Activated T-helper 9 cell treated with anti-CD3 and anti-CD28 coated beads, Interleukin-2, amount 50 U/mL, for 16 hours (primary cell): ENCODE measurements around the gene PLCL2.
"Not testable (repeated sequence)": the region's sequence is repeated elsewhere in the genome, so short reads cannot be mapped to it uniquely, and the experiment has no call there.

Source experiments
- DNase-seq: peaks from one replicate; pipeline ENCODE4 v3.0.0-alpha.2; 2020; ENCODE audit warnings: low read depth

Gene PLCL2

GRCh38 chr3:17119201-17120072, 234.7 kb downstream of the PLCL2 start:
- DNase-seq, result no peak

DNA sequence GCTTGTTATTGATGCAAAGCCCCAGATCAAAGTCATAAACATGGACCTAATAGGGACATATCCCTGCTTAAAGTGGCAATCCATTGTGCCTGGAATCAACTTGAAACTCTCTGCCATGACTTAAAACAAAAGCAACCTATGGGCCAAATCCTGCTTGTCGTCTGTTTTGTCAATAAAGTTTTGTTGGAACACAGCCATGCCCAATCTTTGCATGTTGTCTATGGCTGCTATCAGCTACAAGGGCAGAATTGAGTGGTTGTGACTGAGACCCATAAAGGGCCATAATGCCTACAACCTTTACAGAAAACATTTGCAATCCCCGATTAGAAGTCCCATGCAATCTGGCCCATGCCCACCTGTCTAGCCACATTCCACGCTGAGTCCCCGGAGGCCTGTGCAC, 235.4 kb downstream of the PLCL2 start:
- DNase-seq, result no peak

- no peak for DNase-seq
Observed at GRCh38 chr3:17121336-17121735, 236.6 kb downstream of the PLCL2 start.

DNA sequence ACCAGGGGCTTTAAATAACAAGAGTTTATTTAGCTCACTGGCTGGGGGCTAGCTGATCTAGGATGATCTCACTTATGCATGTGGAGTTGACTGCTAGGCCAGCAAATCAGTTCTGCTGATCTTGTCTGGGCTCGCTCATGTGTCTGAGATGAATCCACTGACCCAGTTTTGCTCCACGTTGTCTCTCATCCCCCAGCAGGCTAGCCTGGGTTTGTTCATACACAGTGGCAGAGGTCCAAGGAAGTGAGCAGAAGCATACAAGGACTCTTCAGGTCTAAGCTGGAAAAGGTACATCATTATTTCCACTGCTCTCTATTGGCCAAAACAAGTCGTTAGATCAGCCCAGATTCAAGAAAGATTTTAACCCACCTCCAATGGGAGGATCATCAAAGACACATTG, 238.0 kb downstream of the PLCL2 start:
- DNase-seq, result no peak

- no peak for DNase-seq
Observed at GRCh38 chr3:17125738-17126442, 241.1 kb downstream of the PLCL2 start.

DNA sequence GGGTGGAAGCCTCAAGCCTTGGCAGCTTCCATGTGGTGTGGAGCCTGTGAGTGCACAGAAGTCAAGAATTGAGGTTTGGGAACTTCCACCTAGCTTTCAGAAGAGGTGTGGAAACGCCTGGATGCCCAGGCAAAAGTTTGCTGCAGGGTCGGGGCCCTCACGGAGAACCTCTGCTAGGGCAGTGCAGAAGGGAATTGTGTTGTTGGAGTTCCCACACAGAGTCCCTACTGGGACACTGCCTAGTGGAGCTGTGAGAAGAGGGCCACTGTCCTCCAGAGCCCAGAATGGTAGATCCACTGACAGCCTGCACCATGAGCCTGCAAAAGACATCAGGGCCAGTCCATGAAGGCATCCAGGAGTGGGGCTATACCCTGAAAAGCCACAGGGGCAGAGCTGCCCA, 243.9 kb downstream of the PLCL2 start:
- DNase-seq, result not testable (repeated sequence)

- DNase-seq, result no peak
Observed at GRCh38 chr3:17129556-17129955, 244.8 kb downstream of the PLCL2 start.

GRCh38 chr3:17130956-17131355, 246.2 kb downstream of the PLCL2 start:
- no peak for DNase-seq

- no peak for DNase-seq
Observed at GRCh38 chr3:17132286-17133115, 247.7 kb downstream of the PLCL2 start.

GRCh38 chr3:17133632-17134545, 249.1 kb downstream of the PLCL2 start:
- no peak for DNase-seq

DNA sequence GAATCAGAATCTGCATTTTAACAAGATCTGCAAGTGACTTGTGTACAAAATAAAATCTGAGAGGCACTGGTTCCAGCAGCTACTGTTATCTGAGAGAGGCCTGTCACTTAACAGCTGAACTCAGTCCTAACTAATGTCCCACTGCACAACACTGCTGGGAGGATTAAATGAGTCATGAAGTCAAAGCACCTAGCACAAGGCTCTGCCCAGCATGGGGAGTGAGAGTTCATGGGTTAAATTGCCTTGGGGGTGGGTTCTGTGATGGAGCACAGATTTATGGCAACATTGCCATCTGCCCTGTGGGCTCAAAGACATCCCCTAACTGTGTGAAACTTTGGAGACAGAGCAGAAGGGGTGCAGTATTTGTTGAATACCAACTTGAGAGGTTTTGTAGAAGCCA, 250.9 kb downstream of the PLCL2 start:
- no peak for DNase-seq

DNA sequence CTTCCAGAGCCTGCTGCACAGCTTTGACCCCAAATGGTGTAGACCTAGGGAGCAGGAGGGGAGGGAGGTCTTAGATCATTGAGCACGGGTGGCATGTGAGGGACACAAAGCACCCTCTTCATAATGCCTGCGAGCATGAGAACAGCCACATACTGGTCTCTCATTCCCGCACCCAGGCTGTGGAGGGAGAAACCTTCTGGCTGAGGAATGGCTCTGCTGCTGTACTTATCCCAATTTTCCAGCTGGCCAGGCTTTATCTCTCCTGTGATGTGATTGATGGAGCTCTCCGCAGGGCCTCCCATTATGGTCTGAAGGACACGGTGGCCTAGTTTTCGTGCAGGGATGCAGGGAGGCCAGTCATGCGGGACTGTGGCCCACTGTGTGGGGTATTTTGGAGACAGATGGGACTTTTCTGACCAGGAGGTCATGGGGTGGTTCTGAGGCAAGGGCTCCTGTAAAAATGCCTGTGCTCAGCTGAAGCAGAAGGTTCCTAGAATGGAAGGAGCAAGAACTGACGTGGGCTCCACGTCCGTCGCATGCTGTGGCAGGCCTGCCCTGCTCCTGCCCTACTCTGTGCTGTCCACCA, 251.5 kb downstream of the PLCL2 start:
- no peak for DNase-seq

DNA sequence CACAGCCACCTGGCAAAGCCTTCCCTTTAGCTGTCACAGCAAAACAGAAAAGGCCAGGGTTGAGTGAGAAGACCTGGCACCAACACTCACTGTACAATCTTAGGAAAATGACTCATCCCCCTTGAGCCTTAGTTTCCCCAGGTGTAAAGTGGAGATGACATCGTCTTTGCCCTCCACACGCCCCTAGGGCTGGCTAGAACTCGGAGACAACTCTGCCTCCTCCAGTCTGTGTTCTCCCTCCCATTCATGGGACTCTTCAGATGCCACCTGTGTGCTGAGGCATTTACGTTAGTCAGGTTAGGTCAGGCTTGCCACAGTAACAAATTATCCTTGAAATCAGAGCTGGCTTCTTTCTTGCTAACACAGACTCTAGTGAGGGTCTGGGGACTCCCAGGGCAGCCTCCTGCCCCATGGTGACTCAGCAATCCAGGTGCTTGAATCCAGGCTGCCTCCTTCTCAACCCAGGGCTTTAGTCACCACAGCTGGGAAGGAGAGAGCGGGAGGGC, 252.6 kb downstream of the PLCL2 start:
- no peak for DNase-seq

GRCh38 chr3:17138246-17139039, 253.7 kb downstream of the PLCL2 start:
- DNase-seq, result no peak
